BLaER1 (cell line): ENCODE results near the gene ADCY9.
"Not testable (repeated sequence)": the region's sequence is repeated elsewhere in the genome, so short reads cannot be mapped to it uniquely, and the experiment has no call there.

ENCODE experiments used
- H3K27ac ChIP-seq: shearing (Covaris generic); formaldehyde crosslinking; 2 replicates; pipeline ENCODE4 v1.8.1; 2022
- H3K27me3 ChIP-seq: shearing (Covaris generic); formaldehyde crosslinking; 2 replicates; pipeline ENCODE4 v1.8.1; 2022
- H3K36me3 ChIP-seq: shearing (Covaris generic); formaldehyde crosslinking; 2 replicates; pipeline ENCODE4 v1.8.1; 2022
- H3K4me1 ChIP-seq: shearing (Covaris generic); formaldehyde crosslinking; 2 replicates; pipeline ENCODE4 v1.8.1; 2022
- H3K4me2 ChIP-seq: shearing (Covaris generic); formaldehyde crosslinking; 2 replicates; pipeline ENCODE4 v1.8.1; 2022
- H3K4me3 ChIP-seq: shearing (Covaris generic); formaldehyde crosslinking; 2 replicates; pipeline ENCODE4 v1.8.1; 2022
- H3K9ac ChIP-seq: shearing (Covaris generic); formaldehyde crosslinking; 2 replicates; pipeline ENCODE4 v1.8.1; 2022
- H3K9me3 ChIP-seq: shearing (Covaris generic); formaldehyde crosslinking; 2 replicates; pipeline ENCODE4 v1.8.1; 2022
- H4K20me1 ChIP-seq: shearing (Covaris generic); formaldehyde crosslinking; 2 replicates; pipeline ENCODE4 v1.8.1; 2022
- Cebpa-rat ChIP-seq: shearing (Covaris generic); IDR thresholded peaks from 2 replicates; pipeline ENCODE4 v1.8.1; 2022

ADCY9 gene

DNA sequence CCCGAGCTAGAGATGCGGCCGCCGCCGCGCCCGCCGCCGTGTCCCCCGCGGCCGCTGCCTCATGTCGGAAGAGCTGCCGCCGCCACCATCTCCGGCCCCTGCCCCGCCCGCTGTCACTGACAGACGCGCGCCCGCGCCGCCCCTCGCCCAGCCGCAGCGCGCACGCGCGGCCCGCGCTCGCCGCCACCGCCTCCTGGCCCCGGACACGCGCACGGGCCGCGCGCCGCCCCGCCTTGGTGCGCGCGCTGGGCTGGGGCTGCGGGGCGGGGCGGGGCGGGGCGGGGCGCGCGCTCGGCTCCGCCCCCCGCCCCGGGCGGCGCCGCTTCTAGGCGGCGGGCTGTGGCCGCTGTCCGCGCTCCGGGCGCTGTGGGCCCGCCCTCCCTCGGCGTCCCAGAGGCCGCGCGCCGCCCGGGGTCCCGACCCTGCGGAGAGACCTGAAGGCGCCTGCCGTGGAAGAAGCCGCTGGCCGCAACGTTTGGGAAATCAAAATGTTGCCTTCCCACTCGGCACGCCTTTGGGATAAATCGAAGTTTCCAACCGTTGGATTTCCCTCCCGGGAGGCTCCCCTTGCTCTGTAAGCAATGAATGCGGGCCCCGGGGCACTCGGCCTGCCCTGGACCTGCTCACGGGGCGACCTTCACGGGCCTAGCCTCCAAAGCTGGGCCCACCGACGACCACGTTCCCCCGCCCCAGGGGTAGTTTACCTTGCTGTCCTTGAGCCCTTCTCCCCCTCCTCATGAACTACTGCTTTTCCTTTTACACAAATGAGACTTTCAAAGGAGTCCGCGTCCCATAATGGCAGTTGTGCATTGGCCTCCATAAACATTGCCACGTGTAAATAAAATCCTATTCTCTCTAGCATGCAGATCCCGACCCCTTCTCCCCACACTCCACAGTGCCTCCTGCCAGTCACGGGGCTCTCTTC is at the start of gene ADCY9:
Gene ADCY9 (minus strand): TSS at position 118 of the 925 bp plus-strand sequence. CDS start 1,000 bp downstream, outside the sequence.
- Histone ChIP-seq H3K27me3 (no peaks in the 10 kb centered on the region), H3K27ac (peak within 1 kb of the TSS; percentile 86), H3K9me3 (no peaks in the 10 kb centered on the region)

DNA sequence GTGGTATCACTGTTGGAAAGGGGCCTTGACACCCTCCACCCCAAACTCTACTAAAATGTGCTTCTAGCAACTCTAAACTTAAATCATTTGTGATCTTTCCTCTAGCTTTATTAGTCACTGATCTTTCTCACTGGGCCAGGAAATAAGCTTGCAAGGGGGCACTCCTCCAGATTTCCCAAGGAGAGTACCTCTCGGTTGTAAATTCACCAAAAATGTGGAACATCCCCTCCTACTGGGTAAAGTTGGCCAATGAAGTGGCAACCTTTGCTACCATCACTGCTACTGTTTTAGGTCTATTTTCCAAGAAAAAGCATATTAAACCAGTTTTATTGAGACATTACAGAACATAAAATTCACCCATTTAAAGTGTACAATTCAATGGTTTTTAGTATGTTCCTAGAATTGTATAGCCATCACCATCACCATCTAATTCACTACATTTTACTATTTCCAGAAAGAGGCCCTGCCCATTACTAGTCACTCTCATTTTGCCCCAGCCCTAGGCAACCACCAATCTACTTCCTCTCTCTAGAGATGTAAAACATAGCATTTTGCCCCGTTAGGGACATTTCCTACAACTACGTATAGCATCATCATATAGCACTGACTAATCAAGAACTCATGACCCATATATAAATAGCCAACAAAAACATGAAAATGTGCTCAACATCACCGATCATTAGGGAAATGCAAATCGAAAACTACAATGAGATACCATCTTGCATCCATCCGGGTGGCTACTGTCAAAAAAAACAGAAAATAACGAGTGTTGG is 44.6 kb upstream of the ADCY9 start:
- H3K4me2 ChIP-seq = no peak overlapping the region
- no peak overlapping the region for H3K4me3 ChIP-seq
- H3K36me3 ChIP-seq = no peaks in the 10 kb centered on the region
- no peak overlapping the region for H3K9ac ChIP-seq
- no peaks in the 10 kb centered on the region for H3K27me3 ChIP-seq
- no peaks in the 10 kb centered on the region for H3K9me3 ChIP-seq
- H4K20me1 ChIP-seq = no peaks in the 10 kb centered on the region
- no peak for TF ChIP-seq Cebpa-rat
- no peak overlapping the region for H3K27ac ChIP-seq
- H3K4me1 ChIP-seq = no peaks in the 10 kb centered on the region

More for the DNA sequence above, at the start of gene ADCY9:
- Histone ChIP-seq H3K4me2 (peak within 1 kb of the TSS; percentile 98), H3K9ac (peak within 1 kb of the TSS; percentile 90), H4K20me1 (peaks cover 40% of the 10 kb centered on the region), H3K4me1 (peaks cover 25% of the 10 kb centered on the region), H3K36me3 (peaks cover 21% of the 10 kb centered on the region), H3K4me3 (peak within 1 kb of the TSS; percentile 92)
- no peak for TF ChIP-seq Cebpa-rat

DNA sequence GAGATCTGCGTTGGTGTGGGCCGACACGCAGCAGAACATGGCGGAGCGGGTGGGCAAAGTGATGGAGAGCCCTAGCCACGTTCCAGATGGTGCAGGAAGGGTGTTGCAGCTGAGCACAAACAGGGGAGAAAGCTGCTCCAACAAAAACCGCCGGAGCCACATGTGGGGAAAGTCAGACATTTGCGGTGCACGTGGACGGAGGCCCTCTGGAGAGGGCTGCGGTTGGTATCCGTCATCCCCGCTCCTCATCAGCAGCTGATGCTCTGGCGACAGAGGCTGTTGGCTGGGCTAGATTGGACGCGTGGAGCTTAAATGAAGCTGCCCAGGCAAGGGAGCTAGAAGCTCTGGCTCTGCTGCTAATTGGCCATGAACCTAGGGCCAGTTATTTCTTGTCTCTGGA is 43.5 kb upstream of the ADCY9 start:
- H3K4me2 ChIP-seq = no peak overlapping the region
- H3K36me3 ChIP-seq = no peaks in the 10 kb centered on the region
- H3K9ac ChIP-seq = no peak overlapping the region
- no peaks in the 10 kb centered on the region for H3K9me3 ChIP-seq
- no peak overlapping the region for H3K27ac ChIP-seq
- no peak overlapping the region for H3K4me3 ChIP-seq
- H4K20me1 ChIP-seq = no peaks in the 10 kb centered on the region
- no peaks in the 10 kb centered on the region for H3K4me1 ChIP-seq
- no peaks in the 10 kb centered on the region for H3K27me3 ChIP-seq
- no peak for TF ChIP-seq Cebpa-rat

DNA sequence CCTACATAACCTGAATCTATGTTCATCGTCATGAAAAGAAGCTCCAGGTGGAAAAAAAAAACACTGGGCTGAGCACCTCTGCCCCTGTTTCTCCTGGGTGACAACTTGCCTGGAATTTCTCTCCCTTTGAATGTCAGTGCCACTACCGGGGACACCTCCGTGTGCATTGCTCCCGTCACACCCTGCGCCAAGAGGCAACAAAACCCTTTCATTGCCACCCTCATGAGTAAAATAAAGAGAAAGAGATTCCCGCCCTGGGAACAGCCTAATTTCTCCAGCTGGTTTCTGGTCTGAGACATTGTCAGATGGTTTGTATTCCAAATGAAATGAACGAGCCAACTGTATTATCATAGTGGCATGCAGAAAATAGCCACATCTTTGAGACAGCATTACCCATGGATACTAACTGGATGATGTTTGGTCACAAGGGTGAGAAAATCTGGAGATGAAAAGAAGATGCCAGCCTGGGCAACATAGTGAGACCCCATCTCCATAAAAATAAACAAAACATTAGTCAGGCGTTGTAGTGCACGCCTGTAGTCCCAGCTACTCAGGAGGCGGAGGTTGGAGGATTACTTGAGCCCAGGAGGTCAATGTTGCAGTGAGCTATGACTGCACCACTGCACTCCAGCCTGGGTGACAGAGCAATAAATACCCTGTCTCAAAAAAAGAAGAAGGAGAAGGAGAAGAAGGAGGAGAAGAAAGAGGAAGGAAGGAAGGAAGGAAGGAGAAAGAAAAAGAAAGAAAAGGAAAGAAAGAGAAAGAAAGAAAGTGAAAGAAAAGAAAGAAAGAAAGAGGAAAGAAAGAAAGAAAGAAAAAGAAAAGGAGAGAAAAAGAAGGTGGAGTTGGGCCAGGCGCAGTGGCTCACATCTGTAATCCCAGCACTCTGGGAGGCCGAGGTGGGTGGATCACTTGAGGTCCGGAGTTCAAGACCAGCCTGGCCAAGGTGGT is 42.2 kb upstream of the ADCY9 start:
- no peak overlapping the region for H3K4me2 ChIP-seq
- no peaks in the 10 kb centered on the region for H3K4me1 ChIP-seq
- no peak for TF ChIP-seq Cebpa-rat

DNA sequence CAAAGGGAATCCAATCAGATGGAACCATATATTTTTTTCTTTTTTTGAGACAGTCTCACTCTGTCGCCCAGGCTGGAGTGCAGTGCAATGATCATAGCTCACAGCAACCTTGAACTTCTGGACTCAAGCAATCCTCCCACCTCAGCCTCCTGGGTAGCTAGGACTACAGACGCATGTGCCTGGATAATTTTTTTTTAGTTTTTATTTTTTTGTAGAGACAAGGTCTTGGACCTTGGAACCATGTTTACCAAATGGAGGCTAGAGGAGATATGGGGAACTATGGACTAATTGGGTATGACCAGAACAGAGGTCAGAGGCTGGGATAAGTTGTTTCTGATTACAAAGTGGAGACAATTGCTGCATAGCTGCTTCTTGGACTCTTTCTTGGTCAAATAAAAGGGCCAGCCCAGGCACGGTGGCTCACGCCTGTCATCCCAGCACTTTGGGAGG is 41.2 kb upstream of the ADCY9 start:
- H3K27me3 ChIP-seq = no peaks in the 10 kb centered on the region
- H3K4me2 ChIP-seq = no peak overlapping the region
- no peaks in the 10 kb centered on the region for H3K36me3 ChIP-seq
- no peak overlapping the region for H3K27ac ChIP-seq
- no peaks in the 10 kb centered on the region for H3K9me3 ChIP-seq
- no peak overlapping the region for H3K9ac ChIP-seq
- H4K20me1 ChIP-seq = no peaks in the 10 kb centered on the region
- H3K4me1 ChIP-seq = no peaks in the 10 kb centered on the region
- no peak overlapping the region for H3K4me3 ChIP-seq
- no peak for TF ChIP-seq Cebpa-rat

More for the DNA sequence above, 42.2 kb upstream of the ADCY9 start:
- Histone ChIP-seq H3K9ac (no peak overlapping the region), H4K20me1 (no peaks in the 10 kb centered on the region), H3K9me3 (no peaks in the 10 kb centered on the region), H3K36me3 (no peaks in the 10 kb centered on the region), H3K4me3 (no peak overlapping the region), H3K27ac (no peak overlapping the region), H3K27me3 (no peaks in the 10 kb centered on the region)

DNA sequence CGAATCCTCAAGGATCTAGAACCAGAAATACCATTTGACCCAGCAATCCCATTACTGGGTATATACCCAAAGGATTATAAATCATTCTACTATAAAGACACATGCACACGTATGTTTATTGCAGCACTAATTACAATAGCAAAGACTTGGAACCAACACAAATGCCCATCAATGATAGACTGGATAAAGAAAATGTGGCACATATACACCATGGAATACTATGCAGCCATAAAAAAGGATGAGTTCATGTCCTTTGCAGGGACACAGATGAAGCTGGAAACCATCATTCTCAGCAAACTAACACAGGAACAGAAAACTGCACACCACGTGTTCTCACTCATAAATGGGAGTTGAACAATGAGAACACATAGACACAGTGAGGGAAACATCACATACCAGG is 40.3 kb upstream of the ADCY9 start:
- not testable (repeated sequence) for H3K27ac ChIP-seq, H3K36me3 ChIP-seq, H3K4me2 ChIP-seq, H3K4me3 ChIP-seq, H3K4me1 ChIP-seq, H3K9ac ChIP-seq, H4K20me1 ChIP-seq, H3K9me3 ChIP-seq, H3K27me3 ChIP-seq

DNA sequence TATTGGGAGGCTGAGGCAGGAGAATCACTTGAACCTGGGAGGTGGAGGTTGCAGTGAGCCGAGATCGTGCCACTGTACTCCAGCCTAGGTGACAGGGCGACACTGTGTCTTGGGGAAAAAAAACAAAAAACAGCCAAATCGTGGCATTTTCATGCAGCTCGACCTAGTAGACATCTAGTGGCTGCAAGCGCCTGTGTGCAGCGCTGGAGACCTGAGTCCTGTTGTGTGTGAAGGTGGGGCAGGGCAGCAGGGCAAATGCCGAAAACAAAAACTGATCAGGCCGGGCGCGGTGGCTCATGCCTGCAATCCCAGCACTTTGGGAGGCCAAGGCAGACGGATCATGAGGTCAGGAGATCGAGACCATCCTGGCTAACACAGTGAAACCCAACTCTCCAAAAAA is 37.1 kb upstream of the ADCY9 start:
- not testable (repeated sequence) for H3K4me3 ChIP-seq, H3K4me1 ChIP-seq, H3K9me3 ChIP-seq, H3K27ac ChIP-seq, H3K27me3 ChIP-seq, H3K4me2 ChIP-seq, H4K20me1 ChIP-seq, H3K36me3 ChIP-seq, H3K9ac ChIP-seq

DNA sequence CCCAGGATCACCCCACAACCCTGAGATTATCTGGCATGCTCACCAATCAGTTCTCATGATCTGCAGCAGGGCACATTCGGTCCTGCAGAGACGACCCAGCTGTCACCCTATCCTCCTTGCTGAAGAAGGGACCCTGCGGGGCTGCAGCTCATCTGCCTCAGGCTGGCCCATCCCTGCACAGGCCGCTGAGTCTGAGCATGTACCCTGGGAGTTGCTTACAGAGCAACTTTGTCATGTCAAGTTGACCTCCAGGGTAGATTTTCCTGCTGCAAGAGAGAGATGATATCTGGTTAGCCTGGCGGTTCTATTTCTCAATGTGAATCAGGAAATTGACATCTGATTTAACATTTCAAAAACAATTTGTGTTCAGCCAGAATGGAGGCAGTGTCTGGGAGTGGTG is 36.0 kb upstream of the ADCY9 start:
- Histone ChIP-seq H3K4me1 (peaks cover 8% of the 10 kb centered on the region), H3K4me2 (no peak overlapping the region), H4K20me1 (no peaks in the 10 kb centered on the region), H3K9me3 (peaks cover 14% of the 10 kb centered on the region), H3K36me3 (no peaks in the 10 kb centered on the region), H3K9ac (no peak overlapping the region), H3K27me3 (no peaks in the 10 kb centered on the region), H3K4me3 (no peak overlapping the region), H3K27ac (no peak overlapping the region)
- no peak for TF ChIP-seq Cebpa-rat

DNA sequence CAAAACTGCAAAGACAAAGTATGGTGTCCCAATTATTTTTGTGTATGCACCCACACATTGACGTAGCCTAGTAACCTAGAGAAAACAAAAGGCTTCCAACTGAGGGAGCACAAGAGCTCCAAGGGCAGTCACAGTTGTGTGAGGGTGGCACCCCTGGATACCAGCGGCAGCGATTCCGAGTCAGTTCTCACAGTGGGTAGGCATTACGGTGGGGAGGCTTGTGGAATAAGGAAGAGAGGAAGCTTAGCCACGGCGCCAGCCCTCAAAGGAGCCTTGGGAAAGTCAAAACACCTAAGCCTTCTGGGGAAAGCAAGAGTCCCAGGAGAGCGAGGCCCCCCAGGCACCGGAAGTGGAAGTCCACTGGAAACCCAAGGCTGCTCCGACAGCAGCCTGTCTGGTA is 31.0 kb upstream of the ADCY9 start:
- Histone ChIP-seq H3K36me3 (no peaks in the 10 kb centered on the region), H4K20me1 (no peaks in the 10 kb centered on the region), H3K9me3 (peaks cover 20% of the 10 kb centered on the region), H3K4me1 (peaks cover 19% of the 10 kb centered on the region), H3K27me3 (no peaks in the 10 kb centered on the region), H3K4me2 (no peak overlapping the region), H3K4me3 (no peak overlapping the region; the same call in 1 of the 2 replicates), H3K9ac (no peak overlapping the region), H3K27ac (no peak overlapping the region)
- no peak for TF ChIP-seq Cebpa-rat
